ENCODE results near the gene SSC4D.

The SSC4D gene

GRCh38 chr7:76354981-76355730 lies 54.3 kb downstream of the SSC4D start:
- no peaks in the 10 kb centered on the region for H3K27me3 Mint-ChIP-seq
- H3K27ac Mint-ChIP-seq = peak overlapping the region; percentile 23
- H3K4me1 Mint-ChIP-seq = peaks cover 64% of the 10 kb centered on the region
- peaks cover 29% of the 10 kb centered on the region for H3K36me3 Mint-ChIP-seq
- no peaks in the 10 kb centered on the region for H3K9me3 Mint-ChIP-seq
- peak overlapping the region; percentile 49 for H3K4me3 Mint-ChIP-seq

- no peak overlapping the region for H3K4me3 Mint-ChIP-seq
These were observed 55.0 kb downstream of the SSC4D start for GRCh38 chr7:76354516-76354915.

GRCh38 chr7:76353744-76354143 lies 55.8 kb downstream of the SSC4D start:
- Mint-ChIP-seq H3K9me3 (no peaks in the 10 kb centered on the region), H3K27me3 (no peaks in the 10 kb centered on the region)

More at GRCh38 chr7:76354516-76354915, 55.0 kb downstream of the SSC4D start:
- H3K36me3 Mint-ChIP-seq = peaks cover 31% of the 10 kb centered on the region
- no peaks in the 10 kb centered on the region for H3K9me3 Mint-ChIP-seq
- H3K4me1 Mint-ChIP-seq = peaks cover 67% of the 10 kb centered on the region
- no peak overlapping the region for H3K27ac Mint-ChIP-seq
- H3K27me3 Mint-ChIP-seq = no peaks in the 10 kb centered on the region

GRCh38 chr7:76352193-76352592 lies 57.3 kb downstream of the SSC4D start:
- Mint-ChIP-seq H3K27ac (no peak overlapping the region), H3K4me3 (no peak overlapping the region), H3K36me3 (peaks cover 30% of the 10 kb centered on the region), H3K27me3 (no peaks in the 10 kb centered on the region), H3K9me3 (no peaks in the 10 kb centered on the region), H3K4me1 (peaks cover 74% of the 10 kb centered on the region)

More at GRCh38 chr7:76353744-76354143, 55.8 kb downstream of the SSC4D start:
- H3K4me3 Mint-ChIP-seq = no peak overlapping the region
- H3K36me3 Mint-ChIP-seq = peaks cover 34% of the 10 kb centered on the region
- peaks cover 71% of the 10 kb centered on the region for H3K4me1 Mint-ChIP-seq
- no peak overlapping the region for H3K27ac Mint-ChIP-seq

- Mint-ChIP-seq H3K9me3 (no peaks in the 10 kb centered on the region), H3K4me3 (peak overlapping the region; percentile 57), H3K27ac (no peak overlapping the region), H3K36me3 (peaks cover 39% of the 10 kb centered on the region), H3K4me1 (peaks cover 76% of the 10 kb centered on the region), H3K27me3 (no peaks in the 10 kb centered on the region)
These were observed 58.1 kb downstream of the SSC4D start for GRCh38 chr7:76351372-76351771.

GRCh38 chr7:76349313-76349885 lies 60.1 kb downstream of the SSC4D start:
- peak overlapping the region; percentile 33 for H3K4me3 Mint-ChIP-seq

GRCh38 chr7:76347710-76348109 lies 61.8 kb downstream of the SSC4D start:
- H3K27me3 Mint-ChIP-seq = no peaks in the 10 kb centered on the region
- no peaks in the 10 kb centered on the region for H3K9me3 Mint-ChIP-seq
- peaks cover 40% of the 10 kb centered on the region for H3K36me3 Mint-ChIP-seq
- peak overlapping the region; percentile 63 for H3K4me3 Mint-ChIP-seq
- peaks cover 83% of the 10 kb centered on the region for H3K4me1 Mint-ChIP-seq
- peak overlapping the region; percentile 81 for H3K27ac Mint-ChIP-seq

More at GRCh38 chr7:76349313-76349885, 60.1 kb downstream of the SSC4D start:
- H3K27ac Mint-ChIP-seq = no peak overlapping the region
- peaks cover 32% of the 10 kb centered on the region for H3K36me3 Mint-ChIP-seq
- H3K27me3 Mint-ChIP-seq = no peaks in the 10 kb centered on the region
- H3K9me3 Mint-ChIP-seq = no peaks in the 10 kb centered on the region
- H3K4me1 Mint-ChIP-seq = peaks cover 73% of the 10 kb centered on the region

GRCh38 chr7:76346778-76347177 lies 62.7 kb downstream of the SSC4D start:
- Mint-ChIP-seq H3K4me1 (peaks cover 83% of the 10 kb centered on the region), H3K27me3 (no peaks in the 10 kb centered on the region), H3K4me3 (peak overlapping the region; percentile 63), H3K9me3 (no peaks in the 10 kb centered on the region), H3K27ac (peak overlapping the region; percentile 89), H3K36me3 (peaks cover 44% of the 10 kb centered on the region)

GRCh38 chr7:76346097-76346496 lies 63.4 kb downstream of the SSC4D start:
- H3K36me3 Mint-ChIP-seq = peaks cover 42% of the 10 kb centered on the region
- no peaks in the 10 kb centered on the region for H3K27me3 Mint-ChIP-seq
- peaks cover 82% of the 10 kb centered on the region for H3K4me1 Mint-ChIP-seq
- no peaks in the 10 kb centered on the region for H3K9me3 Mint-ChIP-seq
- H3K4me3 Mint-ChIP-seq = no peak overlapping the region
- peak overlapping the region; percentile 73 for H3K27ac Mint-ChIP-seq

GRCh38 chr7:76343931-76344321 lies 65.6 kb downstream of the SSC4D start:
- Mint-ChIP-seq H3K27ac (no peak overlapping the region), H3K4me1 (peaks cover 80% of the 10 kb centered on the region), H3K36me3 (peaks cover 43% of the 10 kb centered on the region), H3K27me3 (no peaks in the 10 kb centered on the region), H3K4me3 (no peak overlapping the region), H3K9me3 (no peaks in the 10 kb centered on the region)

- Mint-ChIP-seq H3K36me3 (peaks cover 43% of the 10 kb centered on the region), H3K4me1 (peaks cover 85% of the 10 kb centered on the region), H3K9me3 (no peaks in the 10 kb centered on the region), H3K27ac (no peak overlapping the region), H3K27me3 (no peaks in the 10 kb centered on the region), H3K4me3 (no peak overlapping the region)
These were observed 66.1 kb downstream of the SSC4D start for GRCh38 chr7:76343294-76343930.

GRCh38 chr7:76342222-76342621 lies 67.3 kb downstream of the SSC4D start:
- H3K4me1 Mint-ChIP-seq = peaks cover 86% of the 10 kb centered on the region
- peaks cover 38% of the 10 kb centered on the region for H3K36me3 Mint-ChIP-seq
- no peaks in the 10 kb centered on the region for H3K27me3 Mint-ChIP-seq
- H3K9me3 Mint-ChIP-seq = no peaks in the 10 kb centered on the region
- no peak overlapping the region for H3K4me3 Mint-ChIP-seq
- no peak overlapping the region for H3K27ac Mint-ChIP-seq

- no peak overlapping the region for H3K4me3 Mint-ChIP-seq
- H3K9me3 Mint-ChIP-seq = no peaks in the 10 kb centered on the region
- peaks cover 24% of the 10 kb centered on the region for H3K36me3 Mint-ChIP-seq
- H3K27me3 Mint-ChIP-seq = no peaks in the 10 kb centered on the region
- H3K4me1 Mint-ChIP-seq = peaks cover 81% of the 10 kb centered on the region
- H3K27ac Mint-ChIP-seq = peak overlapping the region; percentile 72
These were observed 68.8 kb downstream of the SSC4D start for GRCh38 chr7:76340617-76341131.

All from activated naive CD4-positive, alpha-beta T cell treated with anti-CD3 and anti-CD28 coated beads, Interleukin-2, amount 50 U/mL, for 24 hours (primary cell).